GM12878 (cell line): ENCODE measurements around the gene SVEP1. TPM values are rescaled to one million over a fixed set of nuclear protein-coding genes. Genes with fewer than 3 reads are reported as not detected.

Experiments
- ATAC-seq: fragments of 200-7000 bp; cut with Tn5 transposase; 3 replicates; pipeline ENCODE4 v1.9.1; 2020; ENCODE audit warnings: mild to moderate bottlenecking, moderate library complexity
- BruUV-seq: library from RNA; stranded (reverse); fragments of 400-500 nt; replicated peaks from 2 replicates; lab custom pipeline; 2021; lab: Mats Ljungman, UMichigan
- CTCF ChIA-PET: fragments of 300-600 bp; sonication (Branson Sonifier 250); formaldehyde crosslinking; extraction: SDS; loops from one replicate; lab custom pipeline; 2021; ENCODE audit warnings: inconsistent platforms; lab: Yijun Ruan, JAX
- POLR2A ChIA-PET: fragments of 350-600 bp; formaldehyde crosslinking; extraction: SDS; loops from one replicate; lab custom pipeline; 2021; ENCODE audit warnings: inconsistent platforms; lab: Charles Lee
- RAD21 ChIA-PET: fragments of 300-600 bp; sonication (Branson Sonifier 250); formaldehyde crosslinking; loops from one replicate; lab custom pipeline; 2023; ENCODE audit warnings: antibody characterized with exemption; ENCODE audit not compliant: unreplicated experiment; lab: Charles Lee
- SMC1A ChIA-PET: fragments of 300-600 bp; sonication (Branson Sonifier 250); formaldehyde crosslinking; loops from one replicate; lab custom pipeline; 2023; ENCODE audit not compliant: unreplicated experiment, uncharacterized antibody; lab: Charles Lee
- DNase-seq: peaks from one replicate; pipeline ENCODE4 v3.0.0-alpha.2; 2011; ENCODE audit warnings: low read depth, low spot score
- FAIRE-seq: peaks from 3 replicates; lab custom pipeline; 2011; peaks lifted over from hg19 to GRCh38; lab: Jason Lieb, UNC
- H2AFZ ChIP-seq: 2 replicates; pipeline ENCODE4 v1.6.0; 2011; ENCODE audit warnings: low read depth, low read length, control low read depth; ENCODE audit not compliant: control insufficient read depth
- H3K27ac ChIP-seq: 2 replicates; pipeline ENCODE4 v1.5.1; 2011; ENCODE audit warnings: control low read depth; ENCODE audit not compliant: control insufficient read depth, insufficient read depth
- H3K27me3 ChIP-seq, 2 experiments: replicated peaks in 1 of 2; 2 replicates each; pipeline versions ENCODE4 v1.6.0 to v1.6.1; 2011; ENCODE audit warnings: low read length in 1 of 2; ENCODE audit not compliant: control insufficient read depth in 2 of 2, insufficient read depth in 2 of 2
- H3K36me3 ChIP-seq, 2 experiments: 2 replicates each; pipeline ENCODE4 v1.5.1; 2011; ENCODE audit warnings: low read length in 1 of 2; ENCODE audit not compliant: control insufficient read depth in 2 of 2, insufficient read depth in 2 of 2
- H3K4me1 ChIP-seq: 2 replicates; pipeline ENCODE4 v1.6.1; 2011; ENCODE audit warnings: mild to moderate bottlenecking, low read length, moderate library complexity, mixed read lengths; ENCODE audit not compliant: control insufficient read depth, insufficient read depth
- H3K4me2 ChIP-seq: 2 replicates; pipeline ENCODE4 v1.6.0; 2011; ENCODE audit warnings: control low read depth; ENCODE audit not compliant: control insufficient read depth, insufficient read depth
- H3K4me3 ChIP-seq: fragments of 200-600 bp; sonication (generic); 2 replicates; pipeline ENCODE4 v1.5.1; 2016
- H3K79me2 ChIP-seq: 2 replicates; pipeline ENCODE4 v1.6.0; 2011; ENCODE audit warnings: low read length; ENCODE audit not compliant: control insufficient read depth, insufficient read depth
- H3K9ac ChIP-seq: 2 replicates; pipeline ENCODE4 v1.8.0; 2011; ENCODE audit warnings: low read length, control low read depth, mixed read lengths; ENCODE audit not compliant: control insufficient read depth, insufficient read depth
- H3K9me3 ChIP-seq: replicated peaks from 3 replicates; pipeline ENCODE4 v1.5.1; 2011; ENCODE audit warnings: mild to moderate bottlenecking, low read length; ENCODE audit not compliant: control insufficient read depth, insufficient read depth
- H4K20me1 ChIP-seq: 2 replicates; pipeline ENCODE4 v1.6.0; 2011; ENCODE audit not compliant: control insufficient read depth, insufficient read depth
- ATF2 ChIP-seq: IDR thresholded peaks from 2 replicates; pipeline ENCODE4 v1.6.1; 2012; ENCODE audit warnings: low read length, inconsistent platforms
- ETV6 ChIP-seq, 2 experiments: fragments of 450-650 bp in 1 of 2; IDR thresholded peaks in 1 of 2; conservative IDR thresholded peaks in 1 of 2; 2 replicates each; pipeline ENCODE4 v1.6.1; 2014; ENCODE audit warnings: antibody characterized with exemption in 1 of 2, borderline replicate concordance in 1 of 2, low read depth in 1 of 2, mild to moderate bottlenecking in 1 of 2, moderate library complexity in 1 of 2
- FOS ChIP-seq: IDR thresholded peaks from 3 replicates; pipeline ENCODE4 v1.6.1; 2011; ENCODE audit warnings: borderline replicate concordance; ENCODE audit not compliant: insufficient read length; ENCODE audit errors: extremely low read depth
- FOXK2 ChIP-seq: fragments of 450-650 bp; IDR thresholded peaks from 2 replicates; pipeline ENCODE4 v1.6.1; 2017; ENCODE audit warnings: mild to moderate bottlenecking, moderate library complexity
- NFYA ChIP-seq: IDR thresholded peaks from 2 replicates; pipeline ENCODE4 v1.6.1; 2011; ENCODE audit warnings: low read depth, mild to moderate bottlenecking, low read length, improper control_type of control experiment, borderline replicate concordance
- NR2C1 ChIP-seq: fragments of 450-650 bp; IDR thresholded peaks from 2 replicates; pipeline ENCODE4 v1.6.1; 2017; ENCODE audit warnings: antibody characterized with exemption, mild to moderate bottlenecking, moderate library complexity
- PAX5 ChIP-seq: IDR thresholded peaks from 2 replicates; pipeline ENCODE4 v1.6.1; 2011; ENCODE audit warnings: low read depth, low read length, borderline replicate concordance
- PRDM15 ChIP-seq: fragments of 450-650 bp; formaldehyde crosslinking; IDR thresholded peaks from 2 replicates; pipeline ENCODE4 v1.4.0; 2020; ENCODE audit warnings: mild to moderate bottlenecking, moderate library complexity
- RELA ChIP-seq: fragments of 450-650 bp; IDR thresholded peaks from 2 replicates; pipeline ENCODE4 v1.8.0; 2014; ENCODE audit warnings: borderline replicate concordance; ENCODE audit not compliant: partially characterized antibody
- SP1 ChIP-seq: IDR thresholded peaks from one replicate; pipeline ENCODE4 v1.6.1; 2011; ENCODE audit warnings: low read depth, low read length
- STAT3 ChIP-seq: IDR thresholded peaks from 2 replicates; pipeline ENCODE4 v1.6.1; 2011; ENCODE audit warnings: low read depth, low read length, improper control_type of control experiment
- TARDBP ChIP-seq: IDR thresholded peaks from 2 replicates; pipeline ENCODE4 v1.6.1; 2016; ENCODE audit warnings: borderline replicate concordance
- TCF12 ChIP-seq: IDR thresholded peaks from 2 replicates; pipeline ENCODE4 v1.6.1; 2011; ENCODE audit warnings: low read depth, mild to moderate bottlenecking, low read length
- ZNF207 ChIP-seq: fragments of 450-650 bp; IDR thresholded peaks from 2 replicates; pipeline ENCODE4 v1.6.1; 2014; ENCODE audit warnings: antibody characterized with exemption, mild to moderate bottlenecking, borderline replicate concordance
- ZNF217 ChIP-seq: fragments of 450-650 bp; IDR thresholded peaks from 2 replicates; pipeline ENCODE4 v1.6.1; 2017; ENCODE audit warnings: antibody characterized with exemption, mild to moderate bottlenecking
- WGBS: methylation state at CpG from one replicate; pipeline ENCODE4 v1.1.6; 2016; ENCODE audit warnings: low lambda C conversion rate; ENCODE audit not compliant: insufficient replicate concordance, insufficient coverage; ENCODE audit errors: missing lambda C conversion rate; 5-methylcytosine and 5-hydroxymethylcytosine counted together
- in situ Hi-C: fragments of 300-500 bp; cut with MboI; formaldehyde crosslinking; loops from 9 replicates; pipeline ENCODE4 v1.14.3; 2018; ENCODE audit warnings: mixed read lengths
- intact Hi-C: fragments of 100-400 bp; cut with micrococcal nuclease; formaldehyde crosslinking; loops from one replicate; pipeline ENCODE4 v1.14.2; 2022; ENCODE audit not compliant: unreplicated experiment
- polyA plus RNA-seq, 11 experiments: library from polyadenylated mRNA; depleted of rRNA in 4 of 11; unstranded in 6 of 11; stranded (reverse) in 5 of 11; fragments of >200 nt; fragmentation: Nextera tagmentation in 4 of 11; fragmentation: Illumina TruSeq in 1 of 11; extraction: Ambion mirVana in 4 of 11; extraction: Trizol in 1 of 11; gene quantifications; 1 replicate in 1 of 11; 2 replicates in 10 of 11; pipeline versions ENCODE4 v1.2.1 to v1.2.3, GENCODE V29; 2011 to 2016; ENCODE audit warnings: inconsistent platforms in 2 of 11, missing spikeins in 2 of 11, low read depth in 1 of 11
- total RNA-seq, 4 experiments: library from RNA; depleted of rRNA in 3 of 4; stranded (reverse); fragments of >200 nt in 3 of 4; fragmentation: Illumina TruSeq in 1 of 4; extraction: Trizol in 1 of 4; gene quantifications; 2 replicates each; pipeline versions ENCODE4 v1.2.1 to v1.2.3, GENCODE V29; 2013 to 2021
- TF ChIP-seq, protein P1 (sequence below): IDR thresholded peaks from 2 replicates; pipeline ENCODE4 v1.6.1; 2011; ENCODE audit warnings: mild to moderate bottlenecking, low read depth, low read length, moderate library complexity; ENCODE audit not compliant: insufficient replicate concordance
- TF ChIP-seq, protein P2 (sequence below): fragments of 450-650 bp; IDR thresholded peaks from 2 replicates; pipeline ENCODE4 v1.6.1; 2017; ENCODE audit warnings: borderline replicate concordance

The SVEP1 gene
- total and polyA plus RNA-seq, 10 of the 15 experiments (the other 5 are each of a cell fraction or from before 2014, with no cell fraction given), result under 0.01 to 0.05 (median 0.01) TPM; not detected in 5

DNA sequence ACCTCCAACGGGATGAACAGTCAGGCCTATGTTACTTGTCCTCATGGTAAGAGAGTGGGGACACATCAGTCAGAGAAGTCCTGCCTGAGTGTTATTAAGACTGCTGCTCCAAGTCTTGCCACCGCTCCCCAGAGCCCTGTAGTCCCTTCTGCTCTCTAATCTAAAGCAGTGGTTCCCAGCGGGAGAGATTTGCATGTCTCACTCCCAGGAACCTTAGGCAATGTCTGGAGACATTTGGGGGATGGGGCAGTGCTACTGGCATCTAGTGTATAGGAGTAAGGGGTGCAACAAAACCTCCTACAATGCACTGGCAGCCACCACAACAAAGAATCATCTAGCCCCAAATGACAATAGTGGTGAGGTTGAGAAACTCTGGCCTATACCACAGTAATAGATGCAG is 2.6 kb upstream of the SVEP1 start (continued):
- no peak for TF ChIP-seq ZNF217
- TF ChIP-seq, protein P1, sequence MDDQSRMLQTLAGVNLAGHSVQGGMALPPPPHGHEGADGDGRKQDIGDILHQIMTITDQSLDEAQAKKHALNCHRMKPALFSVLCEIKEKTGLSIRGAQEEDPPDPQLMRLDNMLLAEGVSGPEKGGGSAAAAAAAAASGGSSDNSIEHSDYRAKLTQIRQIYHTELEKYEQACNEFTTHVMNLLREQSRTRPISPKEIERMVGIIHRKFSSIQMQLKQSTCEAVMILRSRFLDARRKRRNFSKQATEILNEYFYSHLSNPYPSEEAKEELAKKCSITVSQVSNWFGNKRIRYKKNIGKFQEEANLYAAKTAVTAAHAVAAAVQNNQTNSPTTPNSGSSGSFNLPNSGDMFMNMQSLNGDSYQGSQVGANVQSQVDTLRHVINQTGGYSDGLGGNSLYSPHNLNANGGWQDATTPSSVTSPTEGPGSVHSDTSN, result no peak
- TF ChIP-seq STAT3, result no peak

GRCh38 chr9:110580850-110581249 is 1.3 kb upstream of the SVEP1 start:
- BruUV-seq, result no TSS peak
- ChIA-PET SMC1A (no interaction called here), POLR2A (no interaction called here), CTCF (no interaction called here), RAD21 (no interaction called here)
- Histone ChIP-seq H3K4me1 (no peaks in the 10 kb centered on the region), H2AFZ (no peak overlapping the region), H4K20me1 (no peaks in the 10 kb centered on the region), H3K27ac (no peak overlapping the region), H3K4me2 (no peak overlapping the region), H3K36me3 (no peaks in the 10 kb centered on the region), H3K9ac (no peak overlapping the region), H3K27me3 (peaks cover 8 to 9% of the 10 kb centered on the region in 2 experiments), H3K79me2 (no peaks in the 10 kb centered on the region), H3K9me3 (no peaks in the 10 kb centered on the region; the same call in 2 of the 3 replicates), H3K4me3 (no peak overlapping the region)
- WGBS, result 29% methylated on average over 6 of the region's 6 CpGs
- in situ Hi-C loops, result no loop called here
- intact Hi-C loops, result no loop called here
- DNase-seq, result no peak
- peak; percentile 27 for FAIRE-seq
- ATAC-seq, result no peak
- TF ChIP-seq FOXK2 (no peak), SP1 (no peak), TARDBP (no peak), NR2C1 (no peak), PRDM15 (CRISPR knock-in tag) (no peak), RELA (no peak), ETV6 (conservative IDR thresholded peaks at IDR 0.05 in 1 of 2, IDR thresholded peaks at IDR 0.05 in 1 of 2; ENCODE audit: borderline replicate concordance in 1 of 2, low read depth in 1 of 2) (no peak), FOS (no peak), TCF12 (no peak), ATF2 (no peak), ZNF207 (no peak), NFYA (no peak), PAX5 (no peak)
- TF ChIP-seq, protein P2, sequence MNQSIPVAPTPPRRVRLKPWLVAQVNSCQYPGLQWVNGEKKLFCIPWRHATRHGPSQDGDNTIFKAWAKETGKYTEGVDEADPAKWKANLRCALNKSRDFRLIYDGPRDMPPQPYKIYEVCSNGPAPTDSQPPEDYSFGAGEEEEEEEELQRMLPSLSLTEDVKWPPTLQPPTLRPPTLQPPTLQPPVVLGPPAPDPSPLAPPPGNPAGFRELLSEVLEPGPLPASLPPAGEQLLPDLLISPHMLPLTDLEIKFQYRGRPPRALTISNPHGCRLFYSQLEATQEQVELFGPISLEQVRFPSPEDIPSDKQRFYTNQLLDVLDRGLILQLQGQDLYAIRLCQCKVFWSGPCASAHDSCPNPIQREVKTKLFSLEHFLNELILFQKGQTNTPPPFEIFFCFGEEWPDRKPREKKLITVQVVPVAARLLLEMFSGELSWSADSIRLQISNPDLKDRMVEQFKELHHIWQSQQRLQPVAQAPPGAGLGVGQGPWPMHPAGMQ, result no peak
